HepG2 (cell line): Measurements from ENCODE around the gene KLHL18. TPM values are rescaled to one million over a fixed set of nuclear protein-coding genes. Genes with fewer than 3 reads are reported as not detected.

Source experiments
- ATAC-seq: fragments of 200-7000 bp; cut with Tn5 transposase; 3 replicates; pipeline ENCODE4 v1.9.1; 2020; ENCODE audit warnings: mild to moderate bottlenecking, moderate library complexity
- BruUV-seq: library from RNA; stranded (reverse); fragments of 400-500 nt; replicated peaks from 2 replicates; lab custom pipeline; 2021; lab: Mats Ljungman, UMichigan
- CTCF ChIA-PET: fragments of 300-600 bp; formaldehyde crosslinking; extraction: SDS; loops from one replicate; lab custom pipeline; 2021; ENCODE audit warnings: low total read pairs, inconsistent platforms, low intra/inter-chr PET ratio; lab: Yijun Ruan, JAX
- POLR2A ChIA-PET: fragments of 350-600 bp; sonication (Branson Sonifier 250); formaldehyde crosslinking; loops from one replicate; lab custom pipeline; 2020; ENCODE audit warnings: antibody characterized with exemption, inconsistent platforms; lab: Yijun Ruan, JAX
- DNase-seq: peaks from one replicate; pipeline ENCODE4 v3.0.0-alpha.2; 2015; ENCODE audit warnings: low spot score
- FAIRE-seq: peaks from 3 replicates; lab custom pipeline; 2011; peaks lifted over from hg19 to GRCh38; lab: Jason Lieb, UNC
- H2AFZ ChIP-seq: one replicate; pipeline ENCODE4 v1.6.1; 2011; ENCODE audit warnings: low read length, inconsistent platforms
- H3K27ac ChIP-seq: fragments of 300-600 bp; 3 replicates; pipeline ENCODE4 v1.8.0; 2011; ENCODE audit warnings: mixed run types, mild to moderate bottlenecking, mixed read lengths, low read length, inconsistent platforms; ENCODE audit not compliant: insufficient read depth; ENCODE audit errors: extremely low read length
- H3K27me3 ChIP-seq, 2 experiments: fragments of 200-600 bp in 1 of 2; 2 replicates in 1 of 2; 3 replicates in 1 of 2; pipeline versions ENCODE4 v1.6.0 to v1.8.0; 2011; ENCODE audit warnings: low read length in 2 of 2, mild to moderate bottlenecking in 2 of 2, moderate library complexity in 2 of 2, inconsistent platforms in 1 of 2; ENCODE audit not compliant: insufficient read depth in 2 of 2, control insufficient read depth in 1 of 2
- H3K36me3 ChIP-seq, 2 experiments: fragments of 200-600 bp in 1 of 2; replicated peaks in 1 of 2; 2 replicates in 1 of 2; 3 replicates in 1 of 2; pipeline versions ENCODE4 v1.5.1 to v1.8.0; 2011; ENCODE audit warnings: low read length in 2 of 2, inconsistent platforms in 1 of 2; ENCODE audit not compliant: insufficient read depth in 2 of 2, control insufficient read depth in 1 of 2
- H3K4me1 ChIP-seq: 2 replicates; pipeline ENCODE4 v1.5.1; 2012; ENCODE audit warnings: low read length, inconsistent platforms; ENCODE audit not compliant: insufficient read depth
- H3K4me2 ChIP-seq: 2 replicates; pipeline ENCODE4 v1.6.0; 2011; ENCODE audit warnings: low read depth, low read length, inconsistent platforms
- H3K4me3 ChIP-seq, 3 experiments: fragments of 200-600 bp in 1 of 3; sonication (generic), shearing (Covaris generic) in 1 of 3; replicated peaks in 1 of 3; 2 replicates each; pipeline ENCODE4 v1.5.1; 2011 to 2016; ENCODE audit warnings: low read length in 3 of 3, inconsistent platforms in 2 of 3, low read depth in 2 of 3, mild to moderate bottlenecking in 2 of 3, control low read depth in 1 of 3, mixed read lengths in 1 of 3; ENCODE audit not compliant: insufficient read depth in 1 of 3
- H3K79me2 ChIP-seq: one replicate; pipeline ENCODE4 v1.6.1; 2011; ENCODE audit warnings: low read length, inconsistent platforms; ENCODE audit not compliant: insufficient read depth
- H3K9ac ChIP-seq: 2 replicates; pipeline ENCODE4 v1.6.0; 2011; ENCODE audit warnings: mild to moderate bottlenecking, low read depth, low read length, inconsistent platforms; ENCODE audit not compliant: insufficient read depth
- H3K9me3 ChIP-seq: 2 replicates; pipeline ENCODE4 v1.5.1; 2012; ENCODE audit warnings: mild to moderate bottlenecking, low read length
- H4K20me1 ChIP-seq: 2 replicates; pipeline ENCODE4 v1.6.0; 2011; ENCODE audit warnings: inconsistent platforms, mild to moderate bottlenecking, low read length, moderate library complexity; ENCODE audit not compliant: insufficient read depth
- BCL6 ChIP-seq: IDR thresholded peaks from 2 replicates; pipeline ENCODE4 v1.6.1; 2016; ENCODE audit warnings: missing genetic modification reagents, missing compliant biosample characterization
- DMAP1 ChIP-seq: IDR thresholded peaks from 2 replicates; pipeline ENCODE4 v1.6.1; 2016
- DR1 ChIP-seq: sonication (generic); formaldehyde crosslinking; IDR thresholded peaks from 2 replicates; pipeline ENCODE4 v1.8.0; 2021; ENCODE audit warnings: mild to moderate bottlenecking, missing genetic modification reagents, inconsistent platforms
- FOXC1 ChIP-seq: sonication (generic); formaldehyde crosslinking; IDR thresholded peaks from 2 replicates; pipeline ENCODE4 v1.8.0; 2022; ENCODE audit warnings: mild to moderate bottlenecking, missing genetic modification reagents, borderline replicate concordance
- PHF5A ChIP-seq: IDR thresholded peaks from one replicate; pipeline ENCODE4 v1.6.1; 2018; ENCODE audit warnings: low read depth, missing genetic modification reagents; ENCODE audit not compliant: unreplicated experiment
- POGZ ChIP-seq: sonication (generic); formaldehyde crosslinking; IDR thresholded peaks from 2 replicates; pipeline ENCODE4 v1.4.0; 2020; ENCODE audit warnings: mild to moderate bottlenecking, missing genetic modification reagents
- RAD51 ChIP-seq: fragments of 450-650 bp; IDR thresholded peaks from 2 replicates; pipeline ENCODE4 v1.6.1; 2016; ENCODE audit warnings: borderline replicate concordance
- SOX13 ChIP-seq, 3 experiments: fragments of 450-650 bp in 1 of 3; sonication (generic) in 1 of 3; formaldehyde crosslinking in 1 of 3; IDR thresholded peaks in 2 of 3; conservative IDR thresholded peaks in 1 of 3; 2 replicates each; pipeline versions ENCODE4 v1.5.0 to v1.6.1; 2016 to 2020; ENCODE audit warnings: antibody characterized with exemption in 1 of 3, mild to moderate bottlenecking in 1 of 3, missing compliant biosample characterization in 1 of 3, missing genetic modification reagents in 1 of 3, moderate library complexity in 1 of 3
- TARDBP ChIP-seq: sonication (generic); formaldehyde crosslinking; IDR thresholded peaks from 2 replicates; pipeline ENCODE4 v1.8.0; 2022; ENCODE audit warnings: mild to moderate bottlenecking, missing genetic modification reagents
- TCF12 ChIP-seq, 2 experiments: fragments of 450-650 bp in 1 of 2; sonication (generic) in 1 of 2; formaldehyde crosslinking in 1 of 2; IDR thresholded peaks; 2 replicates each; pipeline versions ENCODE4 v1.6.1 to v1.8.0; 2017 to 2022; ENCODE audit warnings: antibody characterized with exemption in 1 of 2, mild to moderate bottlenecking in 1 of 2, missing genetic modification reagents in 1 of 2, moderate library complexity in 1 of 2
- THYN1 ChIP-seq: sonication (generic); formaldehyde crosslinking; IDR thresholded peaks from 2 replicates; pipeline ENCODE4 v1.8.1; 2023; ENCODE audit warnings: low read depth, mild to moderate bottlenecking, moderate library complexity, missing genetic modification reagents, borderline replicate concordance
- WGBS: methylation state at CpG from one replicate; pipeline ENCODE4 v1.1.6; 2017; ENCODE audit warnings: low lambda C conversion rate; 5-methylcytosine and 5-hydroxymethylcytosine counted together
- in situ Hi-C: cut with HindIII; loops from 2 replicates; pipeline ENCODE4 v1.10.0; 2017; ENCODE audit warnings: low pct_unique_long_range_greater_than_20kb; ENCODE audit not compliant: extremely low pct_ligation_motif_present
- intact Hi-C: fragments of 100-400 bp; cut with micrococcal nuclease; formaldehyde crosslinking; loops from one replicate; pipeline ENCODE4 v1.10.0; 2022; ENCODE audit not compliant: unreplicated experiment
- polyA plus RNA-seq, 8 experiments: library from polyadenylated mRNA; depleted of rRNA in 3 of 8; stranded (reverse) in 7 of 8; unstranded in 1 of 8; fragments of >200 nt; fragmentation: Illumina TruSeq in 4 of 8; extraction: Trizol in 4 of 8; gene quantifications; 2 replicates each; pipeline versions ENCODE4 v1.2.1 to v1.2.3, GENCODE V29; 2011 to 2016; ENCODE audit warnings: low read depth in 4 of 8, missing spikeins in 1 of 8, mixed read lengths in 1 of 8; ENCODE audit not compliant: insufficient read depth in 1 of 8
- total RNA-seq, 5 experiments: library from RNA; depleted of rRNA; stranded (reverse); fragments of >200 nt; fragmentation: Illumina TruSeq; extraction: Trizol; gene quantifications; 2 replicates each; pipeline ENCODE4 v1.2.3, GENCODE V29; 2016; ENCODE audit warnings: low read depth in 1 of 5
- TF ChIP-seq, protein P1 (sequence below): sonication (generic); formaldehyde crosslinking; IDR thresholded peaks from 2 replicates; pipeline ENCODE4 v1.8.1; 2023; ENCODE audit warnings: mild to moderate bottlenecking, inconsistent platforms, moderate library complexity, missing genetic modification reagents, borderline replicate concordance
- TF ChIP-seq, protein P2 (sequence below): IDR thresholded peaks from 2 replicates; pipeline ENCODE4 v1.6.1; 2016; ENCODE audit warnings: missing compliant biosample characterization, missing genetic modification reagents, borderline replicate concordance

KLHL18 gene
- total and polyA plus RNA-seq, 2 of the 13 experiments (the other 11 are each of a cell fraction or from before 2014, with no cell fraction given) = 17.5 to 18.8 TPM

DNA sequence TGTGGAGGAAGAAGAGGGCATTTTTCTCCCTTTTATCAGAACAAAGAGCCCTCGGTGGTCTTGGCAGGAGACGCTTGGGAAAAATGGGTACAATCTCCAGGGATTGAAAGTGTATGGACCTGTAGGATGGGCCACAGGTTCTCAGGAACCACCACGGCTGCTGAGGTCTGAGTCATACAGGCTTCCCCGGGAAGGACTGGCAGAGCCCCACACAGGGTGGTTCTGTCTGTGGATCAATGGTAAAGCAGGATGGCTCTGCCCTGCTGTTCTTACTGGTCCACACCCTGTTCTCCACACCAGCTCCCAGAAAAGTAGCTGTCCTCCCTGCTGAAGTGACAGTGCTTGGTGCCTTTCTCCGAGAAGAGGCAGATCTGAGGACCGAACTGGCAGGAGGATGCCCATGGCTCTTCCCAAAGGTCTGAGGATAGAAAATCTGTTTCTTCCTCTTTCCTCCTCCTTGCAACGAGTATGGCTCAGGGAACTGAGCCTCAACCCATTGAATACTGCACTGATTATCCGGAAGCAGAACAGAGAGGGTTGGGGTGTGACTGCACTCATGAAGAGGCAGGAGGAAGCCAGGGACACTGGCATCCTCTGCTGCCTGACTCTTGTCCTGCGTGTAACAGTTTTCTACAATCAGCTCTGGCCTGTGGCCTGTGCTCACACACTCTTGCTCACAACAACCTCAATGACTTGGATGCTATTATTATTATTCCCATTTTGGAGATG, 39.2 kb upstream of the KLHL18 start:
- H3K9ac ChIP-seq = no peak overlapping the region
- POLR2A ChIA-PET = no interaction called here
- H3K4me2 ChIP-seq = no peak overlapping the region
- BruUV-seq = no TSS peak
- TF ChIP-seq BCL6 (no peak), TCF12 (IDR thresholded peaks at IDR 0.05) (no peak), TCF12 (CRISPR knock-in tag; IDR thresholded peaks at IDR 0.05) (no peak)
- TF ChIP-seq, protein P1, sequence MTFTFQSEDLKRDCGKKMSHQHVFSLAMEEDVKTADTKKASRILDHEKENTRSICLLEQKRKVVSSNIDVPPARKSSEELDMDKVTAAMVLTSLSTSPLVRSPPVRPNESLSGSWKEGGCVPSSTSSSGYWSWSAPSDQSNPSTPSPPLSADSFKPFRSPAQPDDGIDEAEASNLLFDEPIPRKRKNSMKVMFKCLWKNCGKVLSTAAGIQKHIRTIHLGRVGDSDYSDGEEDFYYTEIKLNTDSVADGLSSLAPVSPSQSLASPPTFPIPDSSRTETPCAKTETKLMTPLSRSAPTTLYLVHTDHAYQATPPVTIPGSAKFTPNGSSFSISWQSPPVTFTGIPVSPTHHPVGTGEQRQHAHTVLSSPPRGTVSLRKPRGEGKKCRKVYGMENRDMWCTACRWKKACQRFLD (CRISPR knock-in tag) = no peak
- H3K4me3 ChIP-seq = no peak overlapping the region
- DNase-seq (no peak), FAIRE-seq (no peak), ATAC-seq (no peak)
- intact Hi-C loops (no loop called here), in situ Hi-C loops (no loop called here)
- peaks cover 14% of the 10 kb centered on the region; the same call in 1 of the 2 replicates for H3K4me1 ChIP-seq
- no peaks in the 10 kb centered on the region for H3K79me2 ChIP-seq
- CTCF ChIA-PET = no interaction called here
- no peaks in the 10 kb centered on the region for H3K9me3 ChIP-seq
- H2AFZ ChIP-seq = no peak overlapping the region
- no peaks in the 10 kb centered on the region for H3K36me3 ChIP-seq
- H4K20me1 ChIP-seq = no peaks in the 10 kb centered on the region
- no peaks in the 10 kb centered on the region for H3K27me3 ChIP-seq
- 53% methylated on average over 9 of the region's 9 CpGs for WGBS
- H3K27ac ChIP-seq = no peak overlapping the region

DNA sequence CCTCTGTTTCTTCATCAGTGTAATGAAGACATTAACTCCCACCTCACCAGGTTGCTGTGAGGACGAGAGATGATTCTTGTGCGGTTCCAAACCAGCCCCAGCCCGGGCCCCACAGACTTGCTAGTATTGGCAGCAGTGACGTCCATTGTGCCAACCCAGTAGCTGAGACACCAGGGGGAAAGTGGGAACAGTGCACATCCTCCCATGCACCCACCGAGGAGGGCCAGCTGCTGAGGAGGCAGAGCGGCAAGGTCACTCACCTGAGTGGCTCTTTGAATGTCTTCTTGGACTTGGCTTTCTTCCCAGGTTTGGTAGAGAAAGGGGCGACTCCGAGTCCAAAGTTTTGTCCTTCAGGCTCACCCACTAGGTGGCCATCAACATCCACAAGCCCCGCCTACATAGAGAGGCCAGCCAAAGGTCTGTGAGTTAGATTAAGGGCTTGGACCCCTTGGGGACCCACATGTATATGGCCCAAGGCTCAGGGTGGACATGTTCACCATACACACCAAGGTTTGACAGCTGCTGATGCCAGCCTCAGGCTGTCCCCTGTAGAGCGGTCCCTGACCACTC, 38.1 kb upstream of the KLHL18 start:
- Histone ChIP-seq H4K20me1 (no peaks in the 10 kb centered on the region), H3K36me3 (no peaks in the 10 kb centered on the region), H3K4me2 (no peak overlapping the region), H3K9ac (no peak overlapping the region), H3K4me3 (no peak overlapping the region), H2AFZ (no peak overlapping the region), H3K79me2 (no peaks in the 10 kb centered on the region), H3K4me1 (peaks cover 14% of the 10 kb centered on the region; the same call in 1 of the 2 replicates), H3K27ac (no peak overlapping the region), H3K27me3 (no peaks in the 10 kb centered on the region), H3K9me3 (no peaks in the 10 kb centered on the region)
- CTCF ChIA-PET = no interaction called here
- intact Hi-C loops (no loop called here), in situ Hi-C loops (no loop called here)
- WGBS = 68% methylated on average over 8 of the region's 10 CpGs
- FAIRE-seq (no peak), ATAC-seq (no peak), DNase-seq (no peak)
- POLR2A ChIA-PET = no interaction called here
- BruUV-seq = no TSS peak
- no peak for TF ChIP-seq FOXC1 (CRISPR knock-in tag)
- no peak for TF ChIP-seq DR1 (CRISPR knock-in tag)
- TF ChIP-seq PHF5A (CRISPR knock-in tag) = no peak
- TF ChIP-seq DMAP1 (CRISPR knock-in tag) = no peak
- TF ChIP-seq RAD51 = no peak
- TF ChIP-seq, protein P2, sequence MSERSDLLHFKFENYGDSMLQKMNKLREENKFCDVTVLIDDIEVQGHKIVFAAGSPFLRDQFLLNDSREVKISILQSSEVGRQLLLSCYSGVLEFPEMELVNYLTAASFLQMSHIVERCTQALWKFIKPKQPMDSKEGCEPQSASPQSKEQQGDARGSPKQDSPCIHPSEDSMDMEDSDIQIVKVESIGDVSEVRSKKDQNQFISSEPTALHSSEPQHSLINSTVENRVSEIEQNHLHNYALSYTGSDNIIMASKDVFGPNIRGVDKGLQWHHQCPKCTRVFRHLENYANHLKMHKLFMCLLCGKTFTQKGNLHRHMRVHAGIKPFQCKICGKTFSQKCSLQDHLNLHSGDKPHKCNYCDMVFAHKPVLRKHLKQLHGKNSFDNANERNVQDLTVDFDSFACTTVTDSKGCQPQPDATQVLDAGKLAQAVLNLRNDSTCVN = no peak
- no peak for TF ChIP-seq TARDBP (CRISPR knock-in tag)
- no peak for TF ChIP-seq THYN1 (CRISPR knock-in tag)
- no peak for TF ChIP-seq POGZ
- no peak for TF ChIP-seq SOX13 (IDR thresholded peaks at IDR 0.05)
- TF ChIP-seq SOX13 (CRISPR knock-in tag; conservative IDR thresholded peaks at IDR 0.05 in 1 of 2, IDR thresholded peaks at IDR 0.05 in 1 of 2) = no peak
